GM12878 (cell line): ENCODE measurements around the gene DTNBP1. TPM values are rescaled to one million over a fixed set of nuclear protein-coding genes. Genes with fewer than 3 reads are reported as not detected.

Source experiments
- ATAC-seq: fragments of 200-7000 bp; cut with Tn5 transposase; 3 replicates; pipeline ENCODE4 v1.9.1; 2020; ENCODE audit warnings: mild to moderate bottlenecking, moderate library complexity
- BruUV-seq: library from RNA; stranded (reverse); fragments of 400-500 nt; replicated peaks from 2 replicates; lab custom pipeline; 2021; lab: Mats Ljungman, UMichigan
- CTCF ChIA-PET: fragments of 300-600 bp; sonication (Branson Sonifier 250); formaldehyde crosslinking; extraction: SDS; loops from one replicate; lab custom pipeline; 2021; ENCODE audit warnings: inconsistent platforms; lab: Yijun Ruan, JAX
- POLR2A ChIA-PET: fragments of 350-600 bp; formaldehyde crosslinking; extraction: SDS; loops from one replicate; lab custom pipeline; 2021; ENCODE audit warnings: inconsistent platforms; lab: Charles Lee
- RAD21 ChIA-PET: fragments of 300-600 bp; sonication (Branson Sonifier 250); formaldehyde crosslinking; loops from one replicate; lab custom pipeline; 2023; ENCODE audit warnings: antibody characterized with exemption; ENCODE audit not compliant: unreplicated experiment; lab: Charles Lee
- SMC1A ChIA-PET: fragments of 300-600 bp; sonication (Branson Sonifier 250); formaldehyde crosslinking; loops from one replicate; lab custom pipeline; 2023; ENCODE audit not compliant: unreplicated experiment, uncharacterized antibody; lab: Charles Lee
- DNase-seq: peaks from one replicate; pipeline ENCODE4 v3.0.0-alpha.2; 2011; ENCODE audit warnings: low read depth, low spot score
- FAIRE-seq: peaks from 3 replicates; lab custom pipeline; 2011; peaks lifted over from hg19 to GRCh38; lab: Jason Lieb, UNC
- H2AFZ ChIP-seq: 2 replicates; pipeline ENCODE4 v1.6.0; 2011; ENCODE audit warnings: low read depth, low read length, control low read depth; ENCODE audit not compliant: control insufficient read depth
- H3K27ac ChIP-seq: 2 replicates; pipeline ENCODE4 v1.5.1; 2011; ENCODE audit warnings: control low read depth; ENCODE audit not compliant: control insufficient read depth, insufficient read depth
- H3K27me3 ChIP-seq, 2 experiments: replicated peaks in 1 of 2; 2 replicates each; pipeline versions ENCODE4 v1.6.0 to v1.6.1; 2011; ENCODE audit warnings: low read length in 1 of 2; ENCODE audit not compliant: control insufficient read depth in 2 of 2, insufficient read depth in 2 of 2
- H3K36me3 ChIP-seq, 2 experiments: 2 replicates each; pipeline ENCODE4 v1.5.1; 2011; ENCODE audit warnings: low read length in 1 of 2; ENCODE audit not compliant: control insufficient read depth in 2 of 2, insufficient read depth in 2 of 2
- H3K4me1 ChIP-seq: 2 replicates; pipeline ENCODE4 v1.6.1; 2011; ENCODE audit warnings: mild to moderate bottlenecking, low read length, moderate library complexity, mixed read lengths; ENCODE audit not compliant: control insufficient read depth, insufficient read depth
- H3K4me2 ChIP-seq: 2 replicates; pipeline ENCODE4 v1.6.0; 2011; ENCODE audit warnings: control low read depth; ENCODE audit not compliant: control insufficient read depth, insufficient read depth
- H3K4me3 ChIP-seq: fragments of 200-600 bp; sonication (generic); 2 replicates; pipeline ENCODE4 v1.5.1; 2016
- H3K79me2 ChIP-seq: 2 replicates; pipeline ENCODE4 v1.6.0; 2011; ENCODE audit warnings: low read length; ENCODE audit not compliant: control insufficient read depth, insufficient read depth
- H3K9ac ChIP-seq: 2 replicates; pipeline ENCODE4 v1.8.0; 2011; ENCODE audit warnings: low read length, control low read depth, mixed read lengths; ENCODE audit not compliant: control insufficient read depth, insufficient read depth
- H3K9me3 ChIP-seq: replicated peaks from 3 replicates; pipeline ENCODE4 v1.5.1; 2011; ENCODE audit warnings: mild to moderate bottlenecking, low read length; ENCODE audit not compliant: control insufficient read depth, insufficient read depth
- H4K20me1 ChIP-seq: 2 replicates; pipeline ENCODE4 v1.6.0; 2011; ENCODE audit not compliant: control insufficient read depth, insufficient read depth
- BCL11A ChIP-seq: IDR thresholded peaks from 2 replicates; pipeline ENCODE4 v1.6.1; 2011; ENCODE audit warnings: low read depth, low read length
- BCL3 ChIP-seq: IDR thresholded peaks from 2 replicates; pipeline ENCODE4 v1.6.1; 2011; ENCODE audit warnings: borderline replicate concordance, low read depth, mild to moderate bottlenecking, moderate library complexity, low read length; ENCODE audit not compliant: insufficient read depth, poor library complexity, severe bottlenecking
- CBFB ChIP-seq: IDR thresholded peaks from 2 replicates; pipeline ENCODE4 v1.6.1; 2016; ENCODE audit warnings: antibody characterized with exemption, low read depth
- CUX1 ChIP-seq: IDR thresholded peaks from 2 replicates; pipeline ENCODE4 v1.6.1; 2012; ENCODE audit warnings: improper control_type of control experiment, low read depth, low read length; ENCODE audit not compliant: insufficient replicate concordance
- ESRRA ChIP-seq: IDR thresholded peaks from 2 replicates; pipeline ENCODE4 v1.6.1; 2012; ENCODE audit warnings: mild to moderate bottlenecking, low read length, improper control_type of control experiment
- IKZF2 ChIP-seq, 2 experiments: fragments of 450-650 bp; IDR thresholded peaks; 2 replicates each; pipeline ENCODE4 v1.6.1; 2017; ENCODE audit warnings: mild to moderate bottlenecking in 2 of 2, moderate library complexity in 2 of 2
- MAX ChIP-seq: IDR thresholded peaks from 2 replicates; pipeline ENCODE4 v1.6.1; 2012; ENCODE audit warnings: low read depth, low read length, improper control_type of control experiment
- MYB ChIP-seq: fragments of 150-350 bp; IDR thresholded peaks from 2 replicates; pipeline ENCODE4 v1.6.1; 2014; ENCODE audit warnings: mild to moderate bottlenecking, low read depth, low read length, borderline replicate concordance
- NR2F1 ChIP-seq: fragments of 450-650 bp; conservative IDR thresholded peaks from 2 replicates; pipeline ENCODE4 v1.6.1; 2017; ENCODE audit warnings: mild to moderate bottlenecking
- RELB ChIP-seq: fragments of 450-650 bp; IDR thresholded peaks from 2 replicates; pipeline ENCODE4 v1.6.1; 2017; ENCODE audit warnings: low read depth, mild to moderate bottlenecking, moderate library complexity
- REST ChIP-seq: IDR thresholded peaks from 2 replicates; pipeline ENCODE4 v1.6.1; 2012; ENCODE audit warnings: mild to moderate bottlenecking, low read depth, low read length
- TAF1 ChIP-seq: IDR thresholded peaks from 2 replicates; pipeline ENCODE4 v1.6.1; 2011; ENCODE audit warnings: mild to moderate bottlenecking, low read depth, low read length, borderline replicate concordance
- WGBS: methylation state at CpG from one replicate; pipeline ENCODE4 v1.1.6; 2016; ENCODE audit warnings: low lambda C conversion rate; ENCODE audit not compliant: insufficient replicate concordance, insufficient coverage; ENCODE audit errors: missing lambda C conversion rate; 5-methylcytosine and 5-hydroxymethylcytosine counted together
- in situ Hi-C: fragments of 300-500 bp; cut with MboI; formaldehyde crosslinking; loops from 9 replicates; pipeline ENCODE4 v1.14.3; 2018; ENCODE audit warnings: mixed read lengths
- intact Hi-C: fragments of 100-400 bp; cut with micrococcal nuclease; formaldehyde crosslinking; loops from one replicate; pipeline ENCODE4 v1.14.2; 2022; ENCODE audit not compliant: unreplicated experiment
- polyA plus RNA-seq, 11 experiments: library from polyadenylated mRNA; depleted of rRNA in 4 of 11; unstranded in 6 of 11; stranded (reverse) in 5 of 11; fragments of >200 nt; fragmentation: Nextera tagmentation in 4 of 11; fragmentation: Illumina TruSeq in 1 of 11; extraction: Ambion mirVana in 4 of 11; extraction: Trizol in 1 of 11; gene quantifications; 1 replicate in 1 of 11; 2 replicates in 10 of 11; pipeline versions ENCODE4 v1.2.1 to v1.2.3, GENCODE V29; 2011 to 2016; ENCODE audit warnings: inconsistent platforms in 2 of 11, missing spikeins in 2 of 11, low read depth in 1 of 11
- total RNA-seq, 4 experiments: library from RNA; depleted of rRNA in 3 of 4; stranded (reverse); fragments of >200 nt in 3 of 4; fragmentation: Illumina TruSeq in 1 of 4; extraction: Trizol in 1 of 4; gene quantifications; 2 replicates each; pipeline versions ENCODE4 v1.2.1 to v1.2.3, GENCODE V29; 2013 to 2021

Gene DTNBP1
- total and polyA plus RNA-seq, 10 of the 15 experiments (the other 5 are each of a cell fraction or from before 2014, with no cell fraction given), result 7.1 to 40.3 (median 20.1) TPM

- H3K27ac ChIP-seq, result no peak overlapping the region
- ATAC-seq (no peak), FAIRE-seq (no peak), DNase-seq (no peak)
- no peaks in the 10 kb centered on the region for H4K20me1 ChIP-seq
- H3K9me3 ChIP-seq, result no peaks in the 10 kb centered on the region
- ChIA-PET SMC1A (interaction anchor here (0.9 kb wide), 1 partner anchor 237 kb away, joined by 3 read pairs; no protein-coding TSS in a partner anchor), RAD21 (no interaction called here), CTCF (no interaction called here), POLR2A (interaction anchor here (0.6 kb wide), 2 partner anchors 45 to 1676 kb away, joined by 4 read pairs; no protein-coding TSS in a partner anchor)
- no TSS peak for BruUV-seq
- H3K36me3 ChIP-seq, result peaks cover 9 to 21% of the 10 kb centered on the region in 2 experiments
- H2AFZ ChIP-seq, result no peak overlapping the region
- no peak overlapping the region for H3K4me2 ChIP-seq
- intact Hi-C loops (no loop called here), in situ Hi-C loops (loop anchor here (25.0 kb wide), 1 partner anchor 1274 kb away; no protein-coding TSS in a partner anchor)
- H3K79me2 ChIP-seq, result peaks cover 20% of the 10 kb centered on the region
- WGBS, result 88% methylated on average over 2 of the region's 2 CpGs
- no peak overlapping the region for H3K9ac ChIP-seq
- H3K4me1 ChIP-seq, result no peaks in the 10 kb centered on the region
- no peaks in the 10 kb centered on the region for H3K27me3 ChIP-seq
- no peak overlapping the region for H3K4me3 ChIP-seq
- TF ChIP-seq MYB (no peak), NR2F1 (no peak), MAX (no peak), IKZF2 (IDR thresholded peaks at IDR 0.05) (no peak), ESRRA (no peak), RELB (no peak), BCL11A (no peak), TAF1 (no peak), REST (no peak), CBFB (no peak), BCL3 (no peak), CUX1 (no peak)
Observed at GRCh38 chr6:15485936-15486335, 176.9 kb downstream of the DTNBP1 start.
